Activated CD8-positive, alpha-beta T cell treated with anti-CD3 and anti-CD28 coated beads for 36 hours (primary cell): ENCODE data around the gene GRIN2B. TPM values are rescaled to one million over a fixed set of nuclear protein-coding genes. Genes with fewer than 3 reads are reported as not detected.

Source experiments
- ATAC-seq: fragments of 200-7000 bp; cut with Tn5 transposase; one replicate; pipeline ENCODE4 v1.10.0; 2021; ENCODE audit warnings: mild to moderate bottlenecking, moderate library complexity
- CTCF ChIA-PET: fragments of 350-600 bp; sonication (Branson Sonifier 250); formaldehyde crosslinking; loops from one replicate; lab custom pipeline; 2021; ENCODE audit warnings: antibody characterized with exemption; lab: Charles Lee
- POLR2A ChIA-PET: fragments of 350-600 bp; sonication (Branson Sonifier 250); formaldehyde crosslinking; loops from one replicate; lab custom pipeline; 2021; ENCODE audit warnings: antibody characterized with exemption; lab: Charles Lee
- DNase-seq: peaks from one replicate; pipeline ENCODE4 v3.0.0-alpha.2; 2020
- H3K27ac Mint-ChIP-seq: one replicate; pipeline ENCODE4 v1.8.0; 2021; ENCODE audit warnings: mild to moderate bottlenecking, mixed read lengths
- H3K27me3 Mint-ChIP-seq: one replicate; pipeline ENCODE4 v1.8.0; 2021; ENCODE audit warnings: mixed read lengths
- H3K36me3 Mint-ChIP-seq: one replicate; pipeline ENCODE4 v1.8.0; 2021; ENCODE audit warnings: low read depth, mixed read lengths
- H3K4me1 Mint-ChIP-seq: one replicate; pipeline ENCODE4 v1.8.0; 2021; ENCODE audit warnings: low read depth, mixed read lengths
- H3K4me3 Mint-ChIP-seq: one replicate; pipeline ENCODE4 v1.8.0; 2021; ENCODE audit warnings: mild to moderate bottlenecking, moderate library complexity, mixed read lengths
- H3K9me3 Mint-ChIP-seq: one replicate; pipeline ENCODE4 v1.8.0; 2021; ENCODE audit warnings: mixed read lengths
- intact Hi-C: fragments of 100-400 bp; cut with micrococcal nuclease; formaldehyde crosslinking; loops from one replicate; pipeline ENCODE4 v1.10.0; 2022
- total RNA-seq, 2 experiments: library from RNA; stranded (reverse); gene quantifications; one replicate each; pipeline ENCODE4 v1.2.3, GENCODE V29; 2021
- TF ChIP-seq, protein P1 (sequence below): fragments of 200-600 bp; IDR thresholded peaks from one replicate; pipeline ENCODE4 v1.8.0; 2022; ENCODE audit warnings: antibody characterized with exemption, mild to moderate bottlenecking

Gene GRIN2B
- total RNA-seq, 2 experiments from 2014 or later: not detected

DNA sequence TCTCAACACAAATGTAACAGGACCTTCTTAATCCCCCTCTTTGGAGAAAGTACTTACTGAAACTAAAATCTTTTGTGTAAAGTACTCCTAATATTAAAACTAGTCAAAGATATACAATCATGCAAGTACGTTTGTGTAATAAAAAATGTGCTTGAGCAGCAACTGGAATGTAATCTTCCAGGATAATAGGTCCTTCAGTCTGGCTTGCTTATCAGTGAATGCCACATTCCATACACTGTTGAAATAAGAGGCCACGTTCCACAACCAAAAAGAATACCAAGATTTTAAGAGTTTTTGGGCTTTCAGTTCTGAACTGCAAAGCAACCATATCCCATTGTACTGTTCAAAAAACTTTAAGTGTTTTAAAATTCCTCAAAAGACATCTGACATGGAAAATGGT, 26.2 kb upstream of the GRIN2B start:
- no peaks in the 10 kb centered on the region for H3K4me1 Mint-ChIP-seq
- CTCF ChIA-PET: no interaction called here
- DNase-seq (no peak), ATAC-seq (no peak)
- peaks cover 3% of the 10 kb centered on the region for H3K27me3 Mint-ChIP-seq
- no peaks in the 10 kb centered on the region for H3K36me3 Mint-ChIP-seq
- H3K27ac Mint-ChIP-seq: no peak overlapping the region
- intact Hi-C loops: no loop called here
- POLR2A ChIA-PET: no interaction called here
- peaks cover 2% of the 10 kb centered on the region for H3K9me3 Mint-ChIP-seq
- TF ChIP-seq, protein P1, sequence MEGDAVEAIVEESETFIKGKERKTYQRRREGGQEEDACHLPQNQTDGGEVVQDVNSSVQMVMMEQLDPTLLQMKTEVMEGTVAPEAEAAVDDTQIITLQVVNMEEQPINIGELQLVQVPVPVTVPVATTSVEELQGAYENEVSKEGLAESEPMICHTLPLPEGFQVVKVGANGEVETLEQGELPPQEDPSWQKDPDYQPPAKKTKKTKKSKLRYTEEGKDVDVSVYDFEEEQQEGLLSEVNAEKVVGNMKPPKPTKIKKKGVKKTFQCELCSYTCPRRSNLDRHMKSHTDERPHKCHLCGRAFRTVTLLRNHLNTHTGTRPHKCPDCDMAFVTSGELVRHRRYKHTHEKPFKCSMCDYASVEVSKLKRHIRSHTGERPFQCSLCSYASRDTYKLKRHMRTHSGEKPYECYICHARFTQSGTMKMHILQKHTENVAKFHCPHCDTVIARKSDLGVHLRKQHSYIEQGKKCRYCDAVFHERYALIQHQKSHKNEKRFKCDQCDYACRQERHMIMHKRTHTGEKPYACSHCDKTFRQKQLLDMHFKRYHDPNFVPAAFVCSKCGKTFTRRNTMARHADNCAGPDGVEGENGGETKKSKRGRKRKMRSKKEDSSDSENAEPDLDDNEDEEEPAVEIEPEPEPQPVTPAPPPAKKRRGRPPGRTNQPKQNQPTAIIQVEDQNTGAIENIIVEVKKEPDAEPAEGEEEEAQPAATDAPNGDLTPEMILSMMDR: no peak
- H3K4me3 Mint-ChIP-seq: no peak overlapping the region

DNA sequence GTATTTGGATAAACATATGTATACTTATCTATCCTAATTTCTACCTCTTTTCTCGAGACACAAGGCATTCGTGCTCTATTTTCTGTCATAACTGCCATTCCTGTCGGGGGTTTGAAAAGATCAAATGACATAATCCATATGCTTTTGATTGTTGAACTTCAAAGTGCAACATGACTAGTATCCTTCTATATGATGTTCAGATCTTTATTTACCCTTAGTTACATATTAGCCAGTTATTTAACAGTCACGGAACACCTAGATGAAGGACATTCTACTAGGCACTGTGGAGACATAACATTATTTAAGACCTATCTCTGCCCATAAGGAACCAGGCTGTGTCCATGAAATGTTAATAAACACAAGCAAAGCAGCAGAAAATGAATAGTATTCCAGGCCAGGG, 11.2 kb upstream of the GRIN2B start:
- ChIA-PET POLR2A (no interaction called here), CTCF (no interaction called here)
- intact Hi-C loops: no loop called here
- TF ChIP-seq, protein P1: no peak
- no peak for ATAC-seq
- no peaks in the 10 kb centered on the region for H3K4me1 Mint-ChIP-seq
- no peaks in the 10 kb centered on the region for H3K9me3 Mint-ChIP-seq
- H3K27ac Mint-ChIP-seq: no peak overlapping the region
- DNase-seq: no peak
- H3K4me3 Mint-ChIP-seq: no peak overlapping the region
- H3K36me3 Mint-ChIP-seq: no peaks in the 10 kb centered on the region
- H3K27me3 Mint-ChIP-seq: peaks cover 5% of the 10 kb centered on the region

DNA sequence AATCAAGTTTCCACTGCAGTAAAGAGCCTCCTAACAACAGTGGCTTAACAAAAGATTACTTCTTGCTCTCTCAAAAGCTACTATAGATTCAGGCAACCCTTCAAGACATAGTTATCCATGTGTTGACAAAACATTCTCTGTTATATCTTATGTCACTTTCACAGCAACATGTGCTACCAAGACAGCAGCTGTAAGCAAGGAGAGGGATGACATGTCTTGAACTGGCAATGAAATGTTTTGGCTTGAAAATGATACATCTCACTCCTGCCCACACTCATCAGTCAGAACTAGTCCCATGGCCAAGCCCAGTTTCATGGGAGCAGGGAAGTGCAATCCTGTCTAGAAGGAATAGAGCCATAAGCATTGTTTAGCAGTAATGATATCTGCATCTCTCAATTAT, 10.7 kb upstream of the GRIN2B start:
- H3K27ac Mint-ChIP-seq: no peak overlapping the region
- H3K4me1 Mint-ChIP-seq: no peaks in the 10 kb centered on the region
- ATAC-seq (no peak), DNase-seq (no peak)
- H3K36me3 Mint-ChIP-seq: no peaks in the 10 kb centered on the region
- TF ChIP-seq, protein P1: no peak
- H3K9me3 Mint-ChIP-seq: no peaks in the 10 kb centered on the region
- no peak overlapping the region for H3K4me3 Mint-ChIP-seq
- intact Hi-C loops: no loop called here
- ChIA-PET POLR2A (no interaction called here), CTCF (no interaction called here)
- peaks cover 5% of the 10 kb centered on the region for H3K27me3 Mint-ChIP-seq

DNA sequence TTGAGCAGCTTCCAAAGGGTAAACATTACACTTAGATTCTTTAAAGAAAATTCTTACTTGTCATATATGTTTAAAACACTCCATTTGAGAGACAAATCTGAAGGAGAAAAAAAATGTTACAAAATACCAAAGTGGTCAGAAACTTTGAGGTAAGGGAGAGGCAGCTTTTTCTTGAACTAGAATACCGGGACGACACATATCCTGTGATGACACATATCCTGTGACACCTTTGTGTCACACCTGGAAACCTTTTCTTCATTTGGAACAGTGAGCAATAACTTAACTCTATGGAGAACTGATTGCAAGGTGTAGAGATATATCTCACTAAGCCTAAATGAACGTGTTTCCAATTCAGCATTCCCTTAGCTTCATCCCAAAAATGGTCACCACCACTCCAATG, 4.6 kb upstream of the GRIN2B start:
- Mint-ChIP-seq H3K9me3 (peaks cover 3% of the 10 kb centered on the region), H3K4me1 (peaks cover 4% of the 10 kb centered on the region), H3K27me3 (peaks cover 30% of the 10 kb centered on the region), H3K27ac (no peak overlapping the region), H3K4me3 (no peak overlapping the region), H3K36me3 (no peaks in the 10 kb centered on the region)
- DNase-seq (no peak), ATAC-seq (no peak)
- ChIA-PET POLR2A (no interaction called here), CTCF (no interaction called here)
- intact Hi-C loops: no loop called here
- TF ChIP-seq, protein P1: no peak

DNA sequence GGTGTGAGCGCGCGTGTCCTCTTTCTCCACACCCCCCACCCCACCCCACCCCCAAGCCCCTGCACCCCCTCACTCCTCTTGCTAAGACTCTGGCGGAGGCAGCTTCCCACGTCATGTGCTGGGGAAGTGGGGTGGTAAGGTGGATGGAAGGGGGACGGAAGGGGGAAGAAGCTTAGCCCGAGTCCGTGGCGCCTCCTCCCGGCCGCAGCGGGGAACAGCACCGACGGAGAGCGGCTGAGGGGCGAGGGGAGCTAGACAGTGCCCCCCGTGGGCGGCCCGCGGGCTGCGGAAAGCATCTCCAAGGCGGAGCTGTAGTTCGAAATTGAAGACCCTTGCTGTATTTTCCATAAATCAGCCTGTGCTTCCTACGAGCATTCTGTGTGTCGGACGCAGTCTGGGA, 588 bp upstream of the GRIN2B start:
- DNase-seq: peak; percentile 13
- H3K4me3 Mint-ChIP-seq: no peak overlapping the region

More for the DNA sequence above, 588 bp upstream of the GRIN2B start:
- H3K27me3 Mint-ChIP-seq: peaks cover 62% of the 10 kb centered on the region
- intact Hi-C loops: no loop called here
- CTCF ChIA-PET: interaction anchor here (0.8 kb wide), 1 partner anchor 186 kb away, joined by 3 read pairs; no protein-coding TSS in a partner anchor
- no peak for ATAC-seq
- POLR2A ChIA-PET: no interaction called here
- H3K27ac Mint-ChIP-seq: no peak overlapping the region
- TF ChIP-seq, protein P1: peak; percentile 33
- H3K4me1 Mint-ChIP-seq: peaks cover 9% of the 10 kb centered on the region
- H3K36me3 Mint-ChIP-seq: no peaks in the 10 kb centered on the region
- H3K9me3 Mint-ChIP-seq: peaks cover 3% of the 10 kb centered on the region
